Embryonic facial prominence (tissue), 1 donor: ENCODE measurements around the gene IL17REL.

ENCODE experiments used
- DNase-seq: peaks from one replicate; pipeline ENCODE4 v3.0.0-alpha.2; 2016; ENCODE audit errors: extremely low spot score

The IL17REL gene

GRCh38 chr22:49956914-49957825 is 55.4 kb downstream of the IL17REL start:
- DNase-seq, result no peak

GRCh38 chr22:49956418-49956770 is 56.2 kb downstream of the IL17REL start:
- DNase-seq, result no peak

GRCh38 chr22:49955581-49956417 is 56.8 kb downstream of the IL17REL start:
- no peak for DNase-seq

- DNase-seq, result no peak
Measured at GRCh38 chr22:49954991-49955580, 57.5 kb downstream of the IL17REL start.

- no peak for DNase-seq
Measured at GRCh38 chr22:49954354-49954753, 58.2 kb downstream of the IL17REL start.

GRCh38 chr22:49953680-49954344 is 58.8 kb downstream of the IL17REL start:
- no peak for DNase-seq

GRCh38 chr22:49953027-49953679 is 59.4 kb downstream of the IL17REL start:
- no peak for DNase-seq

- DNase-seq, result no peak
Measured at GRCh38 chr22:49951986-49952896, 60.3 kb downstream of the IL17REL start.

- no peak for DNase-seq
Measured at GRCh38 chr22:49951678-49951985, 60.9 kb downstream of the IL17REL start.

GRCh38 chr22:49951000-49951677 is 61.4 kb downstream of the IL17REL start:
- DNase-seq, result no peak

GRCh38 chr22:49950396-49950994 is 62.1 kb downstream of the IL17REL start:
- no peak for DNase-seq

- DNase-seq, result no peak
Measured at GRCh38 chr22:49949914-49950292, 62.7 kb downstream of the IL17REL start.

- no peak for DNase-seq
Measured at GRCh38 chr22:49948958-49949913, 63.3 kb downstream of the IL17REL start.

GRCh38 chr22:49948116-49948957 is 64.2 kb downstream of the IL17REL start:
- no peak for DNase-seq

- DNase-seq, result no peak
Measured at GRCh38 chr22:49947296-49947622, 65.3 kb downstream of the IL17REL start.

- DNase-seq, result no peak
Measured at GRCh38 chr22:49946612-49947295, 65.8 kb downstream of the IL17REL start.
